Endometrial microvascular endothelial cells (primary cell): ENCODE measurements around the gene PANX2. TPM values are rescaled to one million over a fixed set of nuclear protein-coding genes. Genes with fewer than 3 reads are reported as not detected.

Experiments used
- in situ Hi-C: cut with HindIII; loops from 2 replicates; pipeline ENCODE4 v1.10.0; 2017; ENCODE audit warnings: low sequenced_read_pairs, low pct_unique_long_range_greater_than_20kb; ENCODE audit errors: inconsistent ontology term
- total RNA-seq: library from RNA; depleted of rRNA; stranded (reverse); fragments of >200 nt; gene quantifications from one replicate; pipeline ENCODE4 v1.2.3, GENCODE V29; 2015; ENCODE audit errors: inconsistent ontology term

Gene PANX2
- total RNA-seq, 1 donor from 2014 or later: 2.2 TPM

DNA sequence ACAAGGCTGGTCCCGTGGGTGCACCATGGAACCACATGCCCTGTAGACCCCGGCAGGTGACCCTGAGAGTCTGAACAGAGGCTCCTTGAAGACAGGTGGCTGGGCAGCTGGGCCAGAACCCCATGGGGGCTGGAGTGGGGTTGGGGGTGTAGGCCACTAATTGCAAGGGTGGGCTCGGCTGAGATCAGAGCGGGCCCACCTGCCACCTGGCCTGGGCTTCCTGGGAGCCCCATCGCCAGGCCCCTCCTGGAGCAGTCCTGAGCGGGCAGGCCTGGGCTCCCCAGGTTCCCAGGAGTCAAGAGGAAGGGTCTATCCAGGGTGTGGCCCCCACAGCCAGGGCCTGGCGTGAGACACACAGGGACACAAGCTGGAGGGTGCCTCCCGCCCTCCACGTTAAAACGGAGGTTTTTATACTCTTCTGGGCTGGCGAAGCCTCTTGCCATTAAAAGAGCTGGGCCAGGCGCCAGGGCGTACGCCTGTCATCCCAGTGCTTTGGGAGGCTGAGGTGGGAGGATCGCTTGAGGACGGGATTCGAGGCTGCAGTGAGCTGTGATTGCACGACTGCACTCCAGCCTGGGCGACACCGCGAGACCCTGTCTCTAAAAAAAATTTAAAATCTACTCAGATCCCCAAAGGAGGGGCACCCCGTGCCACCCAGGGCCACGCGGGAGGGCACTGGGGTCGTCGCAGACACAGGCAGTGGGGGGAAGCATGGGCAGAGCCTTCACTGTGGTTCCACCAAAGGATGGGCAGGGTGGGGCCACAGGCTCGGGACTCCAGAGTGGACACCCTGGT lies 10.4 kb downstream of the PANX2 start:
- in situ Hi-C loops: no loop called here

DNA sequence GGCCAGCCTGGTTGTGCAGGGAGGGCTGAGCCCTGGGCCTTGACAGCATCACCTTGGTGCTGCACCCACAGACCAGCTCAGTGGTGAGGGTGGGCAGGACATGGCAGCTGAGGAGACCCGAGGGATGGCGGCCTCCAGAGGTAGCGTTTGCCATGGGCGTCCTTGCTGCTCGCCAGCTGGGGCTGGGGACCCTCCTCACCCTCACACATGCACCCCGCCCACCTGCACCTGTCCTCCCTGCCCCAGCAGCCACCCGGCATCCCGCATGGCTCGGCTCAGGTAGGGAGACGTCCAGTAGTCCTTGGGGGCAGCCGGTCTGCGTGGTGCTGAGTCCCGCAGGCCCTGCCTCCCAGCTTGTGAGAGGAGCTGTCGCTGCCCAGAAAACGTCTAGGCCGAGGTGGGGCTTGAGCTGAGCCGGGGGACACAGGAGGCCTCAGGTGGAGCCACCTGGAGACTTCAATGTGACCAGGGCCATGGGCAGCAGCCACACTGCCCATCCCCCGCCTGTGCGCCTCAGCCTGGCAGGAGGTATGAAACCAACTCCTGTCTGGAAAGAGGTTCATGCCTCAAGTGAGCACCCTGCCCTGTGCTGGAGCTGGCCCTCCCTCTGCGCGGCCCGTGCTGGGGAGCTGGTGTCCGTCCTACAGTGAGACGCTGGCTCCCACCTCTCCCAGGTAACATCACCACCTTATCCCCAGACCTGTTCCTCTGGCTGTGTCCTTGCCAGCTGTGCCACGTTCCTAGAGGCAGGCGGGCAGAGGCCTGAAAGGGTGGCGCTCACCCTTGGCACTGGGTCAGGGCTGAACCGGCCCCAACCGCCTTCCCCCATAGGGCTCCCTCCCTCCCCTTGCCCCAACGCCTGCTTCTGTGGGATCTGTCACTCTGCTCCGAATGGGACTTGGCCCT lies 11.9 kb downstream of the PANX2 start:
- in situ Hi-C loops: no loop called here

DNA sequence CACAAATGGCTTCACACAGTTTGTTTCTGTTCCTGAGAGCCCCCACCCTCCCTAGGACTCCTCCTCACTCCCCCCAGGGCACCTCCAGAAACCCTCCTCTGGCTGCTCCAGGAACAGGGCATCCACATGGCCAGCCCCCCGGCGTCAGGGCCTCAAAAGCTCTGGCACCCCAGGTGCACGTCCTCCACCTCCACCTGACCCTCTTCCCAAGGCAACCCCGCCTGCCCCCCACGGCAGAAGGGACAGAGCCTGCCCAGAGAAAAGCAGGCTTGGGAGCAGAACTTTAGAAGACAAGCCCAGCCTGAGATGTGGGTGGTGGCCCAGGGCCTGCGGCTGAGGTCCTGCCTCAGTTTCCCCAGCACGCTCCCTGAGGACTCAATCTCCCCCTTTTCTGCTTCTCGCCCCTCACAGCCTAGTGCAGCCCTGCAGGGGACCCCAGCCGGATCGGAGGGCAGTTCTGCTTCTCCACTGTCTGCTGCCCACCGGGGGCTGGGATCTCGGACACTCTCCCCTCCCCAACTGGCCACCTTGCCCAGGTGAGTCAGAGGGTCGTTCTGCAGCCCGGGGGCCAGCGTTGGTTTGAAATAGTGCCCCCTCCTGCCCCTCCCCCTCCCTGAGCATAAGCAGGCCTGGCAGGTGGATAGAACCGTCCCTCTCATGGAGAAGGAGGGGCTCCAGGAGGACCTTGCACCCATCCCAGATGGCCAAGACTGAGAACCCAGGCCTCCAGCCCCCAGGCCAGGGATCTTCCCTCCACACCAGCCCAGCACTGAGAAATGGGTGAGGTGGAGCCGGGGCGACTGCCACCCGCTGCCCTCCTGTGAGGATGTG lies 12.8 kb downstream of the PANX2 start:
- in situ Hi-C loops: no loop called here

DNA sequence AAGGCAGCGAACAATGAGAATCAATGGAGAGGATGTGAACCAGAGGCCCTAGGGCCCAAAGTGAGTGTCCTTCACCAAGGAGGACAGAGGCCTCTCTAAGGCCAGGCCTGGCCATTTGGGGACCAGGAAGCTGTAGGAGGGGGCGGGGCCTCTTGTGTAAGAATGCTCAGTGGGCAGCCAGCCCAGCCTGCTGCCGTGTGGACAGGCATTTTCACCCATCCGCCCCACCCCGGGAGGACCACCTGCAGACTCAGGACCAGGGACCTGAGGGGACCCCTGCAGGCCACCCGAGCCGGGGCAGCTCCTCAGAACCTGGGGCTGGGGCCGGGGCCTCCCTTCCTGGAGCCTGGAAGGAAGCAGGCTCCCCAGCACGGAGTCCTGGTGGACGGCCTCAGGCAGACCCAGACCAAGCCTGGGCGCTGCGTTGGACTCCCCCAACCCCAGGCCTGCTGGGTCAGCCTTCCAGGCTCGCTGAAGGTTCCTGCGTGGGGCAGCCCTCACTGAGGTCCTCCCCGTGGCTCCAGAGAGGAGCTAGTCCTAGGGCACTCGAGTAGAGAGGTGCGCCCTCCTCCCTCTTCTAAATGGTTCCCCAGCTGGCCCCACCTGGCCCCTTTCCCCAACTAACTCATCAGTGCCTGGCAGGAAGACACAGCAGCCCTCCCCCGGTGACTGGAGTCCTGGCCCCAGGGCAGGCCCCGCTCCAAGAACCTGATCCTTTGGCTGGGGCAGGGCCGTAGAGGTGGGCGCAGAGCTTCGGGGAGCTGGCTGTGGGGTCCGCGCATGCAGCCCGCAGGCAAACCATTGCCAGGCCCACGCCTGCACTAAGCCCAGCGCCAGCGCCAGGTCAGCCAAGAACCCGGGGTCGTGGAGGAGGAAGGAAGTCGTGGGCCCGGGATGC lies 13.7 kb downstream of the PANX2 start:
- in situ Hi-C loops: no loop called here

DNA sequence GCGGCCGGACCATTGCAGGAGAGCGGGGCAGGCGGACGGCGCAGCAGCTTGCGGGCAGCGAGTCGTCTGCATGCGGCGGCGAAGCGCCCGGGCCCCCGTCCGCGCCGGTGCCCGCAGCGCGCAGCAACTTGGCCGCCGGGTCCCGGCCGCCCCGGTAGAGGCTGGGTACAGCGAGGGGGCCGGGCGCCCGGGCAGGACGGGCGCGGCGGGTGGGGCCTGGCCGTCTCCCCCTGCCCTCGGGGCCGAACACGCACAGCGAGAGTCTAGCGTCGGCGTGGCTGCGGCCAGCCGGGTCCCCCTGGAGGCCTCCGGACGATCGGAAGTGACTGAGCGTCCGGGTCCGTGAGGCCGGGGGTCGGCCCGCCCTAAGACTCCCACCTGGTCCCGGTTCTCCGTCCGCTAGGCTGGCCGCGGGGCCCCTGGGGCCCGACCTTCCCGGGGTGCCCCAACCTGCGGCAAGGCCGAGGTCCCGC lies 14.4 kb downstream of the PANX2 start:
- in situ Hi-C loops: no loop called here

DNA sequence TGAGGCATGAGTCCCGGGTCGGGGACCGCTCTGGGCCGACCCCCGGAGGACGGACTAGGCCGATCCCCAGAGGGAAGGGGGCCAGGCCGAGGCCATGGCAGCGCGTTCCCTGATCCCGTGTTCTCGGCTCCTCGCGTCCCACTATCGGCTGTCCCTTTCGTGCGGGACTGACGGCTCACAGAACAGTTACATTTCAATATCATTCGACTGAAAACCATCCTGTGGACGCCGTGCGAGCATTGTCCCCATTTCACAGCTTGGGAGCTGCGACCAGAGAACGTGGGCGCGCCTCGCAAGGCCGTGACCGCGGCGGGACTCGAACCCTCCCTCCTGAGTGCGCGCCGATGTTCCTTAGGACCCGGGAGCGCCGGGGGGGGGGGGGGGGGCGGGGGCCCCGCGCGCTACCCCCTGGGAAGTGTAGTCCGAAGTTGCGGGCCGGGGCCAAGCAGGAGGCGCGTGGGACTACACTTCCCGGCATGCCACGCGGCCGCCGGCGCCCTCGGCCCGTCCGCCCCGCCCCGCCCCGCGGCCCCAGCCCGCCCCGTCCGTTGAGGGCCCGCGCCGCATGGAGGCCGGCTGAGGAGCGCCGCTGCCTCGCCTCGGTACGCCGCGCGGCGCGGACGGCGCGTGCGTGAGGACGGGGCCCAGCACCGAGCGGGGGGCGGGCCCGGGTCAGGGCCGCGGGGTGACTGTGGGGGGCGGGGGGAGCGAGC lies 15.0 kb downstream of the PANX2 start, which contains the start of gene TRABD:
TRABD (plus strand) TSS at position 539 of the 713 bp plus-strand sequence. CDS start 7,148 bp downstream, outside the sequence.
- in situ Hi-C loops: no loop called here

DNA sequence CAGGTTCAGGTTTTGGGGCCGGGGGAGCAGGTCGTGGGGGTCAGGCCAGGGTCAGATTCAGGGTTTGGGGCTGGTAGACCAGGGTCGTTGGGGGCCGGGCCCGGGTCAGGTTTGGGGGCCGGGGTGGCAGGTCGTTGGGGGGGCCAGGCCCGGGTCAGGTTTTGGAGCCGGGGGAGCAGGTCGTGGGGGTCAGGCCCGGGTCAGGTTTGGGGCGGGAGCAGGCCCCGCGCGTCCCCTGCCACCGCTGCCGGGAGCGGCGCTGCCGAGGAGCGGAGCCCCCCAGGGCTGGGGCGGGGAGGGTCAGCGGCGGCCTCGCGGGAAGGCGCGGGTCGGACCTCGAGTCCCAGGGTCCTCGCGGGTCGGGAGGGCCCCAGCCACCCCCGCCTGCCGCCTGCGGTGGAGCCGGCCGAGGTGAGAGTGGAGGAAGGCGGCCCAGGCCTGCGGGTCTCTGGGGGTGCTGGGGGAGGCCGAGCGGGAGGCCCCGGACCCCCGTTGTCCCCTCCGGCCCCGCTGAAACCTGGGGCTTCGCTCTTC lies 15.7 kb downstream of the PANX2 start:
- in situ Hi-C loops: no loop called here

DNA sequence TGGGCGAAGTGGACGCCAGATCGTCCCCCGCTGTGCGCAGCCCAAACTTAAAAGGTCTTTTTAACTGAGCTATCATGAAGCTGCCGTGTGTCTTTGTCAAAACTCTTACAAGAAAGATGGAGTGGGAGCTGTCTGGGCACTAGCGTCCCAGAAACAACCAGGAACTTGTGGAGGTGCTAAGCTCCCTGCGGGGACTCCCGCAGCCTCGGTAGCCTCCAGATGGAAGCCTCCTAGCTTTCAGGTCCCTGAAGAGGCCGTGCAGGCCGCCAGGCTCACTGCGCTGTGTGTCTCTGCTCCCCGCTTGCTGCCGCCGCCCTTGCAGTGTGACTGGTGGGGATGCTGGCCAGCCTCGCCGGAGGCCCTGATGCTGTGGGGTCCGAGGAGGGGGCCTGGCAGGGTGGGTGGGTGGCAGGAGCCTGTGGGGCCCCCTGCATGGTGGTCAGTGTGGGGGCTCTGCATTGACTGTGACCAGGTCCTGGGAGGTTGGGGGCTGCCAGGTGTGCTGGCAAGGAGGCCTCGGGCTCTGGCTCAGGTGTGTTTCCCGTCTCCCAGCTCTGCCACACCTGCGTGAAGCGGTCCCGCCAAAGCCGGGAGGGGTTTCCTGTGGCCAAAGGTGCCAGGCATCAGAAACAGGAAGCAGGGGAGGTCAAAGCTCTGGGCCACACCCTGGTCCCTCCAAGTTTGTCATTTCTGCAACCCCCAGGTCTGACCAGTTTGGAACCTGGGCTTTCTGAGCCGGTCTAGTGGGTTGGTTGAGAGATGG lies 16.4 kb downstream of the PANX2 start:
- in situ Hi-C loops: no loop called here

DNA sequence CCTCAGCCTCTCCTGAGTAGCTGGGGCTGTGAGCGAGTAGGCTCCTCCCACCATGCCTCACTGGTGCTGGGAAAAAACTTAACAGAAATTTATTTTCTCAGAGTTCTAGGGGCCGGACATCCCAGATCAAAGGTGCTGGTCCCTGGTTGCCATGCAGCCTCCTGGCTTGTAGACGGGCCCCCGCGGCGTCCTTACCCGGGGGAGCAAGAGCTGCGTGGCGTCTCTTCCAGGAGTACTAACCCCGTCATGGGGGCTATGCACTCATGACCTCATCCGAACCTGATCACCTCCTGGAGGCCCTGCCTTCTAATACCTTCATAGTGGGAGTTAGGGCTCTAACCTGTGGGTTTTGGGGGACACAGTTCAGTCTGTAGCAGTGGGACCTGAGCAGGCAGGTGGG lies 17.8 kb downstream of the PANX2 start:
- in situ Hi-C loops: no loop called here

DNA sequence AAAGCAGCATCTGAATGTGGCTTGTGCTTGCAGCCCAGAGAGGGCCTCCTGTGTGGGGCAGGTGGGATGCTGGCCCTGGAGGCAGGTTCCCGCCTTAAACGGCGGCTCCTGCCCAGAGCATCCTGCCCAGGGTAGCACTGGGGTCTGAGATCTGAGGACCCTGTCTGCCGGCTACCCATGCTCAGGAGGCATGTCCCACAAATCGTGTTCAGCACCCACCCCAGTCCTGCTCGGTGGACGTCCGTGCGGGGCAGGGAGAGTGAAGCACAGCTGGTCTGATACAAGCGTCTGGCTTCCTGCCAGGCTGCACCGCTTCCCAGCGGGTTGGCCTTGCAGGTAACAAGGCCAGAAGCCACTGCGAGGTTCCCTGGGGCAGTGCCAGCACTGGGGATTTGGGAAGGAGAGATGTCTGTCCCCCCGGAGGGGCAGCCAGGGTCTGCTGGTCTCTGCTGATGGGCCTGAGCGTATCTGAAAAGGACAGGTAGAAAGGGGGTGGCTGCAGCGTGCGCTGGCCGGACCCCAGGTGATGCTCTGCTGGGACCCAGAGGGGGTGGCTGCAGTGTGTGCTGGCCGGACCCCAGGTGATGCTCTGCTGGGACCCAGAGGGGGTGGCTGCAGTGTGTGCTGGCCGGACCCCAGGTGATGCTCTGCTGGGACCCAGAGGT lies 18.8 kb downstream of the PANX2 start:
- in situ Hi-C loops: no loop called here

DNA sequence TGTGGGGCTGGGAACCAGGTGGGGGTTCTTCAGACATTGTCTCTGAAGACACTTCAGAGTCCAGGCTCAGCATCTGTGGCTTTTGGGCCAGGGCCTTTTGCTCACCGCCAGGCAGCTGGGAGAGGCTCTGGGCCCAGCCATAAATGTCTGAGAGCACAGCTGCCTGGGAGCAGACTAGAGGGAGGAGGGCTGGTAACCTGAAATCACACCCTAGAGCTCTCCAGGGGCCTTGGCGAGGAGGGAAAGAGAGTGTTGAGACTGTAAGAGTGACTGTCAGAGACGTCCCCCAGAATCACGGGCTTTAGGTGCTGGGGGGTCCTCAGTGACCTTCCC lies 19.3 kb downstream of the PANX2 start:
- in situ Hi-C loops: no loop called here

DNA sequence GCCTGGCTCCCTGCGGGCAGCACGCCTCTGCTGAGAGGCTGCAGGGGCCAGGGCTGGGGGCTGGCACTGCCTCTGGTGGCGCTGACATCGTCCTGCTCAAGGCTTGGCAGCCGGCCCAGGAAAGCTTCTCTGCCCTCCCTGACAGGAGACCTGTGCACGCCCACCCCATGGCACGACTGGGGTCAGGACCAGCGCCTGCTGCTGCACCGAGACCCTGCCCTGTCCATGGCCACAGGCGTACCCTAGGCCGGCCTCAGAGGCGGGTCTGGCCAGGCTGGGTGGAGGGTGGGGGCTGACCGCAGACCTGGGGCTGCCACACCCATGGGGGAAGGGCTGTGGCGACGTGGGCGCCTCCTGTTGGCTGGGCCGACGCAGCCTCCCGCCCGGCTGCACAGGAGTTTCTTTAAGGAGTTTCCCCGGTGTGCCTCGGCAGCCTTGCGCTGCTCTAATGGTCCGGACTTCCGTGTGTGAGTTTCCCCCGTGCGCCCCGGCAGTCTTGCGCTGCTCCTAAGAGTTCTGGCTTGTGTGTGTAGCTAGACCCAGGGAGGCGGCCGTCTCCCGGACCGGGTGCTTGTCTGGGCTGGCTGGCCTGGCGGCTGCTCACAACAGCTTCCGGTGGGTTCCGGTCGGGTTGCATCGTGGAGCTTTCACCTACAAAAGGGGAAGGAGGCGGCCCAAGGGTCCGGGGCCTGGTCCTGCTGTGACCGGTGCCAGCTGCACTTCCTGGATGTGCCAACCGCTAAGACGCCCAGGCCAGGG lies 19.8 kb downstream of the PANX2 start:
- in situ Hi-C loops: no loop called here

DNA sequence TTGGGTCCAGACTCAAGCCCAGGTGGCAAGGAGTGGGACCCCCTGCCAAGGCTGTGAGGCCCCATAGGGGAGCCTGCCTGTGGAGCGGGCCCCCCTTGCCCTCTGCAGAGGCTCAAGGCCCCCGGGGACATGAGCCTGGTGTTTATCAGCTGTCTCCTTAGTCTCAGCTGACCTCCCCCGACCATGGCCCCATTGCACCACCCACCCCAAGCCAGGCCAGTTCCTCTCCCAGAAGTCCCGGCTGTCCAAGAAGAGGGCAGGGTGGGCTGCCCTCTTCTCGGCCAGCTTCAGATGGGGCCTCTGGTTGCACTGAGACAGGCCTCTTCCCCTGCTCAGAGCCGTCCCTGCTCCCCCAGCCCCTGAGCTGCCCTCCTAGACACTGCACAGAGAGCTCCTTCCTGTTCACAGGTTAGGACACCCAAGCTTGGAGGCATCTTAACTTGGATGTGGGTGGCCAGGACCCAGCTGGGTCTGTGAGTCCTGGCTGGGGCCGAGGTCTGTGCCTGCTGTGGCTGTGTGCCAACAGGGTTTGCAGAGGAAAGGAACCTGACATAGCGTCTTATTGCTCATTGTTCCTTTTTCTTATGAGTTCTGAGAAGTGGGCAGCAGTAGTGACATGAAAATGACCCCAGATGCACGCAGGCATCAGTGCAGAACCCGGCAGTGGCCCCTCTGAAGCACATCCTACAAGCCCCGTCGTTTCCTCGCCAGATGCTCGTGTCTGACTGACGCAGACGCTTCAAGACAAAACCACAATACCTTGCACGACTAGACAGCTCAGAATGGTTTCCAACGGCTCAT lies 20.6 kb downstream of the PANX2 start:
- in situ Hi-C loops: no loop called here

DNA sequence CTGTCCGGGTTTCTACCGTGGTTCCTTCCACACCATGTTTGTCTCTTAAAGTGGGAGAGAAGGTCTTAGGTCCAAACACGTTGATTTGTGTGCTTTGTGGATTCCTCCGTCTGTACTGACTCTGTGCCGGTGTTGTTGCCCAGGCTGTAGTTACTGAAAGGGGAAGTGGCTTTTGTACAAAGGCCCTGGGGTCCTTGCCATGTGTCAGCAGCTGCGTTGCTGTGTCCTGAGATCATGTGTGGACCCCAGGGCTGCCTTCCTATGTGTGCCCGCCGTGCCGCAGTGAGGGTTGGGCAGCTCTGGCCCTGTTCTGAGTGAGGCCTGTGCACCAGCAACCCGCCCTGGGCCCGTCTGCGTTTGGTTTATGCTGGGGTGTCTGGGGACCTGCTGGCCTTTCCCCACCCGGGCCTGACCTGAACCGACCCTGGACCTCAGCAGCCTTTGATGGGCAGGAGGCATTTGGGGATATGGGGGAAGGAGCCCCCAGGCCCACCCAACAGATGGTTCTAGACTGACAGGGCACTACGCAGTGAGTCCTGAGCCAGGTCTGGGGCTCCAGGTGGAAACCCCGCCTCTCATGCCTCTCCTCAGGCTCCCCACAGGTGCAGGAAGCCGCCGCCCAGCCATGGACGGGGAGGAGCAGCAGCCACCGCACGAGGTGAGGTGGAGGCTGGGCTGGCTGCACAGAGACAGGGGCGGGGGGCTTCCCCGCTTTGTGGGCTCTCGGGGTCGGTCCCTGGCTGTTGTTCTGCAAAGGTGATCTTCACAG lies 22.1 kb downstream of the PANX2 start:
- in situ Hi-C loops: no loop called here
